ENCODE data around the gene FCER1G. TPM values are rescaled to one million over a fixed set of nuclear protein-coding genes. Genes with fewer than 3 reads are reported as not detected.
A peak's percentile ranks its signal among the peaks of the same experiment; 100 is the strongest.

The FCER1G gene
- total RNA-seq, 1 experiment from 2014 or later, result 0.77 TPM

DNA sequence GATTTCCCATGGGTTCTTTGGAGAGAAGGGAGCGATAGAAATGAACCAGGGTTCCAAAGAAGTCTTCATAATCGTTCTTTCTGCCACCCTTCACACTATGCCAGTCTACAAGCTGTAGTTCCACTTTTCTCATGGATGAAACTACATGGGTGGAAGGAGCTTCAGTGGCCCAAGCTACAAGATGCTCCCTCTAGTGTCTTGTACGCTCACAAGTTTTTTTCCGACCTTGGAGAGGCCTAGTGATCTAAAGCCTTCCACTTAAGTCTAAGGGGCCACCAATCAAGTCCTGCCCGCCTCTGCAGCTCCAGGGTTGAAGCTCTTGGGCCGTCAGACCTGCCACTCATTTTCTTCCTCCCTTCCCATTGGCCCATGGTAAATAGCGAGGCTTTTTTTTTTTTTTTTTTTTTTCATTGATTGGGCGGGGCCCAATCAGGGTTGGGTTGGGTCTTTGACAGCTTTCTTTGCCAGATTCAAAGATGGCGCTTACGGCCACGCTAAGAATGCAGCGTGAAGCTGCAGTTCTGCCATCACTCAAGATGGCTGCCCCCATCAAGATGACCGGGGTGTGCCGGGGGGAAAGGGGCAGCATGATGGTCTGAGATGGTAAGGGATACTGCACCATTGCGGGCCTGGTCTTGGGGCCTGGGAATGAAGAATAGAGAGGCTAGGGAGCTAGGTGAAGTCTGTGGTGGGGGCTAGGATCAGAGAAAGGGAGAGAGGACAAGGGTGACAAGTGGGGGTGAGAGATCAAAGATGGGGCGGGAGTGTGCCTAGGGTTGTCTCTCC is 10.6 kb downstream of the FCER1G start, which contains the start of gene TOMM40L:
TOMM40L (plus strand) TSS at position 527 of the 786 bp plus-strand sequence. CDS start 430 bp downstream, outside the sequence.
- H3K4me1 ChIP-seq (ENCODE audit: control insufficient read depth, insufficient read depth, low read length), result peaks cover 19% of the 10 kb centered on the region
- H3K27ac ChIP-seq (ENCODE audit: low read length), result peak within 1 kb of the TSS; percentile 90
- TF ChIP-seq TCF7L2 (IDR thresholded peaks at IDR 0.05; ENCODE audit: low read depth, low read length) (peak; percentile 55; the same call in 1 of the 2 replicates), POLR2AphosphoS5 (IDR thresholded peaks at IDR 0.05; ENCODE audit: low read depth, low read length) (0 out of 2 replicates have a peak, but pooled peaks have one; percentile 36), SIN3A (IDR thresholded peaks at IDR 0.05; ENCODE audit: borderline replicate concordance, insufficient read depth, low read depth, low read length) (no peak)
- TF ChIP-seq, protein P1, sequence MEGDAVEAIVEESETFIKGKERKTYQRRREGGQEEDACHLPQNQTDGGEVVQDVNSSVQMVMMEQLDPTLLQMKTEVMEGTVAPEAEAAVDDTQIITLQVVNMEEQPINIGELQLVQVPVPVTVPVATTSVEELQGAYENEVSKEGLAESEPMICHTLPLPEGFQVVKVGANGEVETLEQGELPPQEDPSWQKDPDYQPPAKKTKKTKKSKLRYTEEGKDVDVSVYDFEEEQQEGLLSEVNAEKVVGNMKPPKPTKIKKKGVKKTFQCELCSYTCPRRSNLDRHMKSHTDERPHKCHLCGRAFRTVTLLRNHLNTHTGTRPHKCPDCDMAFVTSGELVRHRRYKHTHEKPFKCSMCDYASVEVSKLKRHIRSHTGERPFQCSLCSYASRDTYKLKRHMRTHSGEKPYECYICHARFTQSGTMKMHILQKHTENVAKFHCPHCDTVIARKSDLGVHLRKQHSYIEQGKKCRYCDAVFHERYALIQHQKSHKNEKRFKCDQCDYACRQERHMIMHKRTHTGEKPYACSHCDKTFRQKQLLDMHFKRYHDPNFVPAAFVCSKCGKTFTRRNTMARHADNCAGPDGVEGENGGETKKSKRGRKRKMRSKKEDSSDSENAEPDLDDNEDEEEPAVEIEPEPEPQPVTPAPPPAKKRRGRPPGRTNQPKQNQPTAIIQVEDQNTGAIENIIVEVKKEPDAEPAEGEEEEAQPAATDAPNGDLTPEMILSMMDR (IDR thresholded peaks at IDR 0.05), result peak; percentile 58; the same call in 1 of the 2 replicates
- TF ChIP-seq, protein P2, sequence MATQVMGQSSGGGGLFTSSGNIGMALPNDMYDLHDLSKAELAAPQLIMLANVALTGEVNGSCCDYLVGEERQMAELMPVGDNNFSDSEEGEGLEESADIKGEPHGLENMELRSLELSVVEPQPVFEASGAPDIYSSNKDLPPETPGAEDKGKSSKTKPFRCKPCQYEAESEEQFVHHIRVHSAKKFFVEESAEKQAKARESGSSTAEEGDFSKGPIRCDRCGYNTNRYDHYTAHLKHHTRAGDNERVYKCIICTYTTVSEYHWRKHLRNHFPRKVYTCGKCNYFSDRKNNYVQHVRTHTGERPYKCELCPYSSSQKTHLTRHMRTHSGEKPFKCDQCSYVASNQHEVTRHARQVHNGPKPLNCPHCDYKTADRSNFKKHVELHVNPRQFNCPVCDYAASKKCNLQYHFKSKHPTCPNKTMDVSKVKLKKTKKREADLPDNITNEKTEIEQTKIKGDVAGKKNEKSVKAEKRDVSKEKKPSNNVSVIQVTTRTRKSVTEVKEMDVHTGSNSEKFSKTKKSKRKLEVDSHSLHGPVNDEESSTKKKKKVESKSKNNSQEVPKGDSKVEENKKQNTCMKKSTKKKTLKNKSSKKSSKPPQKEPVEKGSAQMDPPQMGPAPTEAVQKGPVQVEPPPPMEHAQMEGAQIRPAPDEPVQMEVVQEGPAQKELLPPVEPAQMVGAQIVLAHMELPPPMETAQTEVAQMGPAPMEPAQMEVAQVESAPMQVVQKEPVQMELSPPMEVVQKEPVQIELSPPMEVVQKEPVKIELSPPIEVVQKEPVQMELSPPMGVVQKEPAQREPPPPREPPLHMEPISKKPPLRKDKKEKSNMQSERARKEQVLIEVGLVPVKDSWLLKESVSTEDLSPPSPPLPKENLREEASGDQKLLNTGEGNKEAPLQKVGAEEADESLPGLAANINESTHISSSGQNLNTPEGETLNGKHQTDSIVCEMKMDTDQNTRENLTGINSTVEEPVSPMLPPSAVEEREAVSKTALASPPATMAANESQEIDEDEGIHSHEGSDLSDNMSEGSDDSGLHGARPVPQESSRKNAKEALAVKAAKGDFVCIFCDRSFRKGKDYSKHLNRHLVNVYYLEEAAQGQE (IDR thresholded peaks at IDR 0.05; ENCODE audit: insufficient read depth in 1 of 2, low read depth in 2 of 2, low read length in 1 of 2), result no peak
- no peaks in the 10 kb centered on the region for H3K9me3 ChIP-seq (ENCODE audit: control insufficient read depth, insufficient read depth, low read depth, low read length)
- H3K27me3 ChIP-seq (ENCODE audit: control insufficient read depth, insufficient read depth, low read length), result no peaks in the 10 kb centered on the region
- ATAC-seq (peak; percentile 92), DNase-seq (ENCODE audit: low read depth, low spot score) (peak; percentile 90)
- intact Hi-C loops (cut with micrococcal nuclease; ENCODE audit: unreplicated experiment) (loop anchor here (5.0 kb wide), 2 partner anchors 67 to 147 kb away; no protein-coding TSS in a partner anchor), in situ Hi-C loops (cut with HindIII; ENCODE audit: low pct_unique_long_range_greater_than_20kb, low sequenced_read_pairs) (no loop called here)
- H3K36me3 ChIP-seq (ENCODE audit: control insufficient read depth, insufficient read depth, low read length), result peaks cover 2% of the 10 kb centered on the region; the same call in 1 of the 2 replicates
- no TSS peak for BruUV-seq (replicated peaks)
- CTCF ChIA-PET, result interaction anchor here (0.5 to 2.5 kb wide), 10 partner anchors 33 to 1038 kb away, joined by 3 to 30 read pairs (median 10); no protein-coding TSS in a partner anchor
- peak within 1 kb of the TSS; percentile 82 to 86 for H3K4me3 ChIP-seq (ENCODE audit: low read depth in 2 of 2, low read length in 2 of 2)
- POLR2A ChIA-PET, result interaction anchor here (0.6 to 1.6 kb wide), 6 partner anchors 17 to 119 kb away, joined by 3 to 11 read pairs (median 4); partner anchors contain the start of gene NDUFS2

- no TSS peak for BruUV-seq (replicated peaks)
- Histone ChIP-seq H3K4me1 (ENCODE audit: control insufficient read depth, insufficient read depth, low read length) (peaks cover 19% of the 10 kb centered on the region), H3K9me3 (ENCODE audit: control insufficient read depth, insufficient read depth, low read depth, low read length) (no peaks in the 10 kb centered on the region), H3K36me3 (ENCODE audit: control insufficient read depth, insufficient read depth, low read length) (peaks cover 2% of the 10 kb centered on the region; the same call in 1 of the 2 replicates), H3K27ac (ENCODE audit: low read length) (peak overlapping the region; percentile 90), H3K27me3 (ENCODE audit: control insufficient read depth, insufficient read depth, low read length) (no peaks in the 10 kb centered on the region), H3K4me3 (ENCODE audit: low read depth in 2 of 2, low read length in 2 of 2) (peak overlapping the region; percentile 82 to 86)
- TF ChIP-seq POLR2AphosphoS5 (IDR thresholded peaks at IDR 0.05; ENCODE audit: low read depth, low read length) (no peak), SIN3A (IDR thresholded peaks at IDR 0.05; ENCODE audit: borderline replicate concordance, insufficient read depth, low read depth, low read length) (no peak), TCF7L2 (IDR thresholded peaks at IDR 0.05; ENCODE audit: low read depth, low read length) (no peak)
- TF ChIP-seq, protein P1 (IDR thresholded peaks at IDR 0.05), result no peak
- TF ChIP-seq, protein P2 (IDR thresholded peaks at IDR 0.05; ENCODE audit: insufficient read depth in 1 of 2, low read depth in 2 of 2, low read length in 1 of 2), result no peak
- no peak for DNase-seq (ENCODE audit: low read depth, low spot score)
- ChIA-PET POLR2A (interaction anchor here (0.7 to 1.0 kb wide), 2 partner anchors 17 to 65 kb away, joined by 3 to 5 read pairs; no protein-coding TSS in a partner anchor), CTCF (interaction anchor here (0.7 to 2.5 kb wide), 6 partner anchors 12 to 156 kb away, joined by 5 to 30 read pairs (median 10); partner anchors contain the start of gene NR1I3)
- in situ Hi-C loops (cut with HindIII; ENCODE audit: low pct_unique_long_range_greater_than_20kb, low sequenced_read_pairs), result no loop called here
- intact Hi-C loops (cut with micrococcal nuclease; ENCODE audit: unreplicated experiment), result loop anchor here (5.0 kb wide), 2 partner anchors 66 to 146 kb away; no protein-coding TSS in a partner anchor
- no peak for ATAC-seq
These were observed 11.2 kb downstream of the FCER1G start for GRCh38 chr1:161226320-161226711.
